ENCODE results near the gene SAMD5. TPM values are rescaled to one million over a fixed set of nuclear protein-coding genes. Genes with fewer than 3 reads are reported as not detected.

Gene SAMD5
- total RNA-seq, 2 donors from 2014 or later, result 1.1 to 1.4 TPM

- Histone ChIP-seq H3K27me3 (no peaks in the 10 kb centered on the region), H3K4me1 (peaks cover 0 to 11% of the 10 kb centered on the region in 2 donors), H3K27ac (no peak overlapping the region), H3K4me3 (no peak overlapping the region), H3K9me3 (peaks cover 0 to 5% of the 10 kb centered on the region in 2 donors), H3K36me3 (no peaks in the 10 kb centered on the region)
- DNase-seq (ENCODE audit: low spot score), result no peak
- TF ChIP-seq CTCF (IDR thresholded peaks at IDR 0.05), result no peak
Measured at GRCh38 chr6:147561726-147562125, 53.2 kb downstream of the SAMD5 start.

GRCh38 chr6:147563472-147563871, 55.0 kb downstream of the SAMD5 start:
- Histone ChIP-seq H3K36me3 (no peaks in the 10 kb centered on the region), H3K4me1 (peaks cover 0 to 11% of the 10 kb centered on the region in 2 donors), H3K27ac (no peak overlapping the region), H3K27me3 (no peaks in the 10 kb centered on the region), H3K4me3 (no peak overlapping the region), H3K9me3 (no peaks in the 10 kb centered on the region)
- DNase-seq (ENCODE audit: low spot score), result no peak
- TF ChIP-seq CTCF (IDR thresholded peaks at IDR 0.05), result no peak

DNA sequence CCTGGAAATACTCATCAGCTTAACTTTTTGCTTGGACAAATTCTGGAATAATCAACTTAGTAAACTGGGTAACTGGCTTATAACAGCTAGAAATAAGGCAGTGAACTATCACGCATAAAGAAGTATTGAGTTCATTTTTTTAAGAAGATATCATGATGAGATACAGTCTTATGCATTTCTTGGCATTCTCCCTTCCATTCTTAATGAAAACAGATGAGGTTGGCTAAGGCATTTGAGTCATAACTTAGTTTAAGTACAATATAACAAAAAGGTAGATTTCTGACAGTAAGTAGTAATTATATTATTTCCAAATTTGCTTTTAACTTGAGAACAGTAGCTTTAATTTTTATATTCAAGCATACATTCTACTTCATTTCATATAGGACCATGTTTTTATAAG, 56.1 kb downstream of the SAMD5 start:
- no peaks in the 10 kb centered on the region for H3K9me3 ChIP-seq
- no peaks in the 10 kb centered on the region for H3K27me3 ChIP-seq
- DNase-seq (ENCODE audit: low spot score), result no peak
- H3K4me1 ChIP-seq, result peaks cover 0 to 5% of the 10 kb centered on the region in 2 donors
- H3K36me3 ChIP-seq, result no peaks in the 10 kb centered on the region
- no peak overlapping the region for H3K4me3 ChIP-seq
- H3K27ac ChIP-seq, result no peak overlapping the region
- TF ChIP-seq CTCF (IDR thresholded peaks at IDR 0.05), result no peak

GRCh38 chr6:147566244-147566898, 57.9 kb downstream of the SAMD5 start:
- no peak overlapping the region for H3K27ac ChIP-seq
- TF ChIP-seq CTCF (IDR thresholded peaks at IDR 0.05), result no peak

DNA sequence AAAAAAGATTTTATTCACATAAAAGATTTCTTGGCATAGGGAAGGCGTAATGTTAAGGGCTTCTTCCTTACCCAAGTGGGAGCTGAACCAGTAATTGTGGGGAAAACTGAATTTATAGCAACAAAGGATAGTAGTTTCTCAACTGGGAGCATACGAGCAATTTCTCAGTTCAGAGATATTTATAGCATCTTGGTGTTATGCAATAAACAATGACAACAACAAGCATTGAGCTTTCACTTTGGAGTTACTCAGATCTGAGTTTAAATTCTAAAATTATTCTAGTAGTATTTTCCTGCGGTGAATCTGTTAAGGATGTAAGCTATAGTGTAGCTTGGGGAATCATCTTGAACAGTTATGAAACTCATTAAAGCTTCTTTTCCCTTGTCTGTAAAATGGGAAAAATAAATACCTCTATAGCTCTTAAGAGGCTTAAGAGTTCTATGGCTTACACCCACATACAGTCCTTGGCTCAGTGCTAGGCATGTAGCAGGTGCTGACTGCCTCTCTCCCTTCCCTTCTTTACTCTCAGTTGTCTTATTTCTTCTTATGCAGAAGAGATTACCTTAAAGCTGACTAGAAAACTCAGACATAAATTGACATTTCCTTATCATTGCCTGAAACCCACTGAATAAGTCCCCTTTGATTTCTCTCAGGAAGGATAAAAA, 58.8 kb downstream of the SAMD5 start:
- H3K4me3 ChIP-seq, result no peak overlapping the region
- H3K27me3 ChIP-seq, result no peaks in the 10 kb centered on the region
- no peaks in the 10 kb centered on the region for H3K36me3 ChIP-seq
- no peak for DNase-seq (ENCODE audit: low spot score)
- no peak overlapping the region for H3K27ac ChIP-seq
- TF ChIP-seq CTCF (IDR thresholded peaks at IDR 0.05), result no peak
- no peaks in the 10 kb centered on the region for H3K4me1 ChIP-seq
- no peaks in the 10 kb centered on the region for H3K9me3 ChIP-seq

More at GRCh38 chr6:147566244-147566898, 57.9 kb downstream of the SAMD5 start:
- no peaks in the 10 kb centered on the region for H3K4me1 ChIP-seq
- no peaks in the 10 kb centered on the region for H3K27me3 ChIP-seq
- no peaks in the 10 kb centered on the region for H3K9me3 ChIP-seq
- H3K36me3 ChIP-seq, result no peaks in the 10 kb centered on the region
- no peak for DNase-seq (ENCODE audit: low spot score)
- no peak overlapping the region for H3K4me3 ChIP-seq
